HG03139 (cell line): ENCODE results near the gene COL23A1.

Experiments
- ATAC-seq: cut with Tn5 transposase; IDR thresholded peaks from one replicate; pipeline ENCODE4 v1.9.1; 2021; ENCODE audit not compliant: unreplicated experiment

COL23A1 gene

DNA sequence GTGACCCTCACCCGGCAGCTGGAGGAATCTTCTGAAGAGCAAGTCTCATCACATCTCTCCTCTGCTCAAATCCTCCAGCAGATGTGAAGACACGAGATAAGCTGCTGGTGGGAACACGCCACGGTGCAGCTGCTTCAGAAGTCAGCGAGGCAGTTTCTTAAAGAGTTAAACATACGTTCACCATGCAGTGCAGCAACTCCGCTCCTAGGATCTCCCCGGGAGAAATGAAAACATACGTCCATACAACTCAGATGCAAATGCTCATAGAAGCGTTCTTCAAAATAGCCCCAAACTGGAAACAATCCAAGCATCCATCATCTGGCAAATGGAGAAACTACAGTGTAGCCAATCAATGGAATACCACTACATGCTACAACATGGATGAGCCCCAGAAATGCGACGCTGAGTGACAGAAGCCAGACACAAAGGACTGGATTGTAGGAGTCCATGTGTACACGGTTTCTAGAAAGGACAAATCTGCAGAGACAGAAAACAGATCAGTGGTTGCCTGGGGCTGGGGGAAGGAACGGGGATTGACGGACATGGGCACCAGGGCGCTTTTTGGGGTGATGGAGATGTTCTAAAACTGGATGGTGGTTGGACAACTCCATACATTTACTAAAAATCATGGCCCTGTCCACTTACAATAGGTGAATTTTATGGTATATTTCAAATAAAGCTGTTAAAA is 150.6 kb downstream of the COL23A1 start:
- no peak for ATAC-seq

DNA sequence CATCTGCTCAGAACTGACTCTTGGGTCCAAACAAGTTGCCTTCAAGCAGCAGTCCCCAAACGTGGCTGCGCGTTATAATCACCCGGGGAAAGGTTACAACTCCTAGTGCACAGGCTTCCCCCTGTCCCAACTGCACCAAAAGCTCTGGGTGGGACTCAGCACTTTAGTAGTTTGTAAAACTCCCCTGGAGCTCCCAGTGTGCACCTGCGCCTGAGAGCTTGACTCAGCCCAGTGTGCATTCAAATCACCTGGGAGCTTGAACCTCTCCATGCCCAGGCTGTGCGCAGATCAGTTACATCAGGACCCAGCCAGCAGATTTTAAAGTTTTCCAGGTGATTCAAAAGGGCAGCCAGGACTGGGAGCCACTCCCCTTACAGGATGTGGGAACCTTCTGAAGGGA is 151.4 kb downstream of the COL23A1 start:
- ATAC-seq: no peak

DNA sequence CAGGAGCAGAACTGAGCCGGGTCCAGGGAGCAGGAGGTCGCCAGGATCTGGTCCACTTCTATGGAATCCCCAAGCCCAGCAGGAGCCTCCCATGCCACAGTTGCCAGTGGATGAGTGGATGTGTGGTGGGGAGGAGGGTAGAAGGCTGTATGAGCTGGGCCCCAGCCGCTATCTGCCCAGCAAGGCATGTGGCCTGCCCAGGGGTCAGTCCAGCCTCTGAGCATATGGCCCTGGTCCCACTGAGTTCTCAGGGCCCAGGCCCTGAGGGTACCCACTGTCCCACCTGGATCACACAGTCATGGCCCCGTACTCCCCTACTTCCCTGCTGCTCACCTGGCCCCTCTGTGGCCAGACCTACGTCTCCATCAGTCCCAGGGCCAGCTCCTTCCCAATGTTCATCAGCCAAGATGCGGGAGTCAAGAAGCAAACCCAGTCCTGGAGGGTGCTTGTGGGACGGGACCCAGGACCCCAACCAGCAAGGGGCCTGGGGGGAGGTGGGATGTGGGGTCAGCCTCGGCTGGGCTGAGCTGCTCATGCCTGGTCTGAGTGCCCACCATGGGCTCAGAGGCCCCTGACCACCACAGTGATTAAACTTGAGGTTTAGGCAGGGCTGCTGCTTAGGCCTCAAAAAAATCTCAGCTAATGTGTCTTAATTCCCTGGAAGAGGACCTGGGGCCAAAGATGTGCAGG is 152.7 kb downstream of the COL23A1 start:
- ATAC-seq: no peak

- ATAC-seq: no peak
Observed at GRCh38 chr5:178436326-178436940, 153.8 kb downstream of the COL23A1 start.

DNA sequence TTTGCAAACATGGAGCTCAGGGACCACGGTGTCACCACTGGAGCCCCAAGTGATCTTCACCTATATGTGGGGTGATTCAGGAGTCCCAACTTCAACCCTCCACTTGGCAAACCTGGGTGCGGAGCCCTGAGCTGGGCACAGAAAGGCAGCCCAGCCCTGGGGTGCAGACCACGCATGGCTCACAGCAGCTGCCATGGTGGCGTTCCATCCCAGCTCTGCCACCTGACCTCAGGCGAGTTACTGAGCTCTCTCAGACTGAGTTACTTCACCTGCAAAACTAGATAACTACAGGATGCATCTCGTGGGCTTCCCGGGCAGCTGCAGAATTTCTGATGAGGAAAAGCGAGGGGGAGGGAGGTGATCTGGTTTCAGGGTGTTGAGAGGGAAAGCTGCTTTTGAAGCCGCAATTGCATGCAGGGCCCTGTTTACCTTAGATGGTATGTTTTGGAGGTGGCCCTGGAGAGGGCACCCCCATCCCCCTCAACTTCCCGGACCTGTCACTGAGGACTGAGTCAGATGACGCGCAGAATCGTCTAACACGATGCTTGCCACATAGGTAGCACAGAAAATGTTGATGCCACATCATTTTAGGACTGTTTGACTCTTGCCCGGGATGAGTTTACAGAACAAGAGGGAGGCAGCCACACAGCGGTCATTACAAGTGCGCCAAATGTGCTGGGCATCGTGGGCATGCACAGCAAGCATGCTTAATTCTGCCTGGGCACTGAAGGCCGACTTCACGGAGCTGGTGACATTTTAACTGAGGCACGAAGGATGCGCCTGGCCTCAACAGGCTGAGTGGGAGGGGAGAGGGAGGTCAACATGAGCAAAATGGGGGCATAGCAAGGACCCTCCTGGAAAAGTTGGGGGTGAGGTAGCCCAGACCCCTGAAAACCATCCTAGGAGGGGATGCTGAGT is 154.6 kb downstream of the COL23A1 start:
- ATAC-seq: no peak

DNA sequence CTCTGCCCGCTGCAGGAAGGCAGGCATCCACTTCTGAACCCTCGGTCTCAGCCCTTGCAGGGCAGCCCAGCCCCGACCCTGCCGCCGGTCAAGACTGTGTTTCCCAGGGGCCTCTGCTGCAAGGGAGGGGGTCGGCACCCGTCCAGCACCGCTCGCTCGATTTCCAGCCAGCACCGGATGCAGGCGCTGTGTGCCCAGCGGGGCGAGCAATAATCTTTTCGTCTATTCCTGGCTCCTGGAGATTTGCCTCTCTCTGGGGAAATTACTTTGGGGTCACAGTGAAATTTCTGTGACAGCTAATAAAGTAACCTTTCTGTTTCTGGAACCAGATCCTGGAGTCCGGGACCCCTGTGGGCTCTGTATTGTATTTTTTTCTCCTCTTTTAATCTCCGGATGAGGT is 155.3 kb downstream of the COL23A1 start:
- no peak for ATAC-seq

GRCh38 chr5:178434016-178434761 is 156.0 kb downstream of the COL23A1 start:
- ATAC-seq: no peak

DNA sequence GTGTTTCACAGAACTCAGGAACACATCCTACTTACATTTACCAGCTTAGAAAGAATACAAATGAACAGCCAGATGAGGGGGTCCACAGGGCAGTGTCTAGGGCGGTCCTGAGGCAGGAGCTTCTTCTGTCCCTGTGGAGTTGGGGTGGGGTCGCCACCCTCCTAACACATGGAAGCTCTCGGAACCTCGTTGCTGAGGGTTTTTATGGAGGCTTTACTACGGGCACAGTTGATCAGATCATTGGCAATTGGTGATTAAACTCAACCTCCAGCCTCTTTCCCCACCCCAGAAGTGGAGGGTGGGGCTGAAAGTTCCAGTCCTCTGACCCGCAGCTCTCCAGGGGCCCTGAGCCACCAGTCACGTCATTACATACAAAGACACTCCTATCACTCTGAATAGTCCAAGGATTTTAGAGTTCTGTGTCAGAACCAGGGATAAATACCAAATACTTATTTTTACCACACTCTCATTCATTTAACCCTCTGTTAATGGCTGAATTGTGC is 156.9 kb downstream of the COL23A1 start:
- ATAC-seq: no peak

GRCh38 chr5:178432421-178433272 is 157.5 kb downstream of the COL23A1 start:
- ATAC-seq: no peak

- ATAC-seq: no peak
Observed at GRCh38 chr5:178431782-178432165, 158.4 kb downstream of the COL23A1 start.

DNA sequence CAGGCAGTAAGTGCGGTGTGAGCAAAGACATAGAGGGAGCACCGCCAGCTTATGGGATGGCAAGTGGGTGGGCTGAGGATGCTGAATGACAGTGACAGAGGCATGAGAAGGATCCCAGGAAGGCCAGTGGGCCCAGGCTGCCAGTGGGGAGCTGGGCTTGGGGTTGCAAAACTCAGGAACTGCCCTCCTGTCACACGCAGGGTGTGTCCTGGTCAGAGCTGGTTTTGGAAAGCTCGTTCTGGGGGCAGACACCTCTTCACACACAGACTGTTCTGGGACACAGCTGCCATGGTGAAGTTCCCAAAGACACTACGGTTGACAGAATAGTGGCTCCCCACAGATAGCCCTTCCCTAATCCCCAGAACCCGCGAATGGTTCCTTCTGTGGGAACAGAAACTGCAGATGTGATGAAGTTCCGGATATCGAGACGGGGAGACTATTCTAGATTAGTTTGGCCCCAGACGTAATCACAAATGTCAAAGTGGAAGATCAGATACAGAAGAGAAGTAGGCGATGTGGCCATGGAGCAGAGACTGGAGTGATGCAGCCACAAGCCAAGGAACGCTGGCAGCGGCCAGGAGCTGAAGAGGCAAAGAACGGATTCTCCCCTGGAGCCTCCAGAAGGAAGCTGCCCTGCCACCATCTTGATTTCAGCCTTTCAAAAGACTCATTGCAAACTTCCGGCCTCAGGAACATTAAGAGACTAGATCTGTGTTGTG is 159.0 kb downstream of the COL23A1 start:
- ATAC-seq: no peak

DNA sequence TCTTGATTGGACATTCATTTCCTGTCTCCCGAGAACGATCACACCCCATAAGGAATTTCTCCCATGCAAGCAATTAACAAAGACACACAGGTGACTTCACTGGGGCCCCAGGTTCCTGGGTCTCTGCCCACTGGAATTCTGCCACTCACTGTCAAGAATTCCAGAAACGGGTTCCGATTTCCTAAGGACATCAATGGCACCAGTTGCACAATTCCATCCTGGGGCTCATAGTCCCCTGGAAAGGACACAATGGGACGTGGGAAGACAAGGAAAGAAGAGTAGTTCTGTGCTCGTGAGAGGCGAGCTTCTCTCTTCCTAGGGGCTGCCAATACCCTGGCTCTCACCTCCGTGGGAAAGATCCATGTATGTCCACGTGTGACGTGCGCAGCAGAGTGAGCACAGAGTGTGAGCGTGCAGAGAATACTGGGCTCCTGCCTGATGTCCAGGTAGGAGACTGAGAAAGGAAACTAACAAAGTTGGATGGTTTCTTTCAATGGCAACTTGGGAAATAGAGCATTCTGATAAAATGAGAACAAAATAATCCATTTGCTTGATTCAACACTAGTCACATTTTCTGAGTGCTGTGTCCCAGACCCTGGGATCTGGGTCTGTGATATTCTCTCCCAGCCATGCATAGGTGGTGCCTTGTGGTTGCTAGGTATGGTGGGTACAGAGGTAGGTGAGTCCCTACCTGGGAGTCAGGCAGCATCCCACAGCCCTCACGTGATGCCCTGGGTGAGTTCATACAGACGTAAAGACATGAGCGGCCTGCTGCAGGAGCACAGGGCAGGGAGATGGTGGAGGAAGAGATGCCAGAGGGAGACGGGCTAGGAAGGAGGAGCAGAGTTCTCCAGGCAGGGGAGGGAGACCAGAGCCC is 159.8 kb downstream of the COL23A1 start:
- ATAC-seq: no peak

- no peak for ATAC-seq
Observed at GRCh38 chr5:178429491-178430185, 160.6 kb downstream of the COL23A1 start.

GRCh38 chr5:178429156-178429468 is 161.1 kb downstream of the COL23A1 start:
- ATAC-seq: no peak

DNA sequence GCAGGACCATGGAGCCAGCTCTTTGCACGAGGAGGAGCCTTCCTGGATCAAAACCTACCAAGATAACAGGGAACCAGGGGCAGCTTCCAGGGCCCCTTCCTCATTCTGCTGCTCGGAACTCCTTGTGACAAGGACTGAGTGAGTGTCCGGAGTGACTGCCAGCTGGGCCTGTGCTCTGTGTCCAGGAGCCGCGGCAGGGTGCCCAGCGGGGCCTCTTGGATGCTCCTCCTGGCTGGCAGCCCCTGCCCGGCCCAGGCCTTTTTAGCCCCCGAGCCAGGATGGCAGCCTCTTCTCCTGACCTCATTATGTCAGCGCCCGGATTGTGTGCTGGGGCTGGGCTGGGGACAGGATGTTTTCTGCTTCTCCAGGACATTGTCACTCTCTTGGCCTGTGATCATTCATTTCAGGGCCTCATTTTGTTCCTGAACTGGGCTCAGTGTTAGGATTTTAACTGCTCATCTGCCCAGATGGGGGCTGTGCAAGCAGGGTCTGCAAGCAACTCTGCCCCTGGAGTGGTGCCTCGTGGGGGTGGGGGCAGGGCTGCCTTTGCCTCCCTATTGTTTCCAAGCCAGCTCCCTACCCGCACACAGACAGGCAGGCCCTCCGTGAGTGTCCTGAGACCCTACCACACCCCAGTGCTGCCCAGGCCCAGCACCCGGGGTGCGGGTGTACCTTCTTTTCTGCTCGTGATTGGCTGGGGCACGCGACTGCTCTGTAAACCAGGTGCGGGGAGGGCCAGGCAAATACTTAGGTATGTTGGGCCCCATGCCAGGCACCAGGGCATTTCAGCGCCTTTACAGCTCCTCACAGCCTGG is 161.6 kb downstream of the COL23A1 start:
- no peak for ATAC-seq

DNA sequence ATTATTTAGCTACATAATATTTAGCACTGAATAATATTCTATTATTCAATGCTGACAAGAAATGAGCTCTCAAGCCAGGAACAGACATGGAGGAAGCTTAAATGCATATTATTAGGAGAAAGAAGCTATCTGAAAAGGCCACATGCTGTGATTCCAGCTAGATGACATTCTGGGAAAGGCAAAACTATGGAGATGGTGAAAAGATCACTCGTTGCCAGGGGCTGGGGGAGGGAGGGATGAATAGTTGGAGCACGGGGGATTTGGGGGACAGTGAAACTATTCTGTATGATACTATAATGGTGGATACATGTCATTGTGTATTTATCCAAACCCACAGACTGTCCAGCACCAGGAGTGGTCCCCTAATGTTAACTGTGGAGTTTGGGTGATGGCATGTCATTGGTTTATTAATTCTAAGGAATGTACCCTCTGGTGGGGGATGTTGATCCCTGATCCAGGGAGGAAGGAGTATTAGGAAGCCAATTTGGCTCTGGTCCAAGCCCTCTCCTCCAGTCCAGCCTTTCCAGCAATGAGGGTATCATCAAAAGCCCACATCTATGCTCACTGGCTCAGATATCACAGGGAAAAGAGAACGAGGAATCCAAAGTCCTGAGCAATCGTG is 162.5 kb downstream of the COL23A1 start:
- ATAC-seq: no peak
